Lower leg skin (tissue), 4 donors: ENCODE results near the gene EIF3C. TPM values are rescaled to one million over a fixed set of nuclear protein-coding genes. Genes with fewer than 3 reads are reported as not detected.
"Not testable (repeated sequence)": the region's sequence is repeated elsewhere in the genome, so short reads cannot be mapped to it uniquely, and the experiment has no call there.

Experiments
- DNase-seq, 2 donors: peaks; one replicate each; pipeline ENCODE4 v3.0.0-alpha.2; 2019; ENCODE audit warnings: low spot score in 2 of 2
- H3K4me3 ChIP-seq: fragments of 200-600 bp; sonication (generic); 2 replicates; pipeline ENCODE4 v1.5.1; 2017; ENCODE audit warnings: mild to moderate bottlenecking, low read depth; ENCODE audit not compliant: poor library complexity, severe bottlenecking
- WGBS, 2 donors: methylation state at CpG; one replicate each; pipeline ENCODE4 v1.1.5; 2018; 5-methylcytosine and 5-hydroxymethylcytosine counted together
- intact Hi-C: fragments of 100-400 bp; cut with DNase I; formaldehyde crosslinking; loops from one replicate; pipeline ENCODE4 v1.15.0; 2023; ENCODE audit warnings: low total_unique reads
- total RNA-seq, 4 donors: library from RNA; depleted of rRNA; stranded (reverse); fragments of >200 nt; gene quantifications; one replicate each; pipeline ENCODE4 v1.1.0, GENCODE V29; 2016

The EIF3C gene, protein sequence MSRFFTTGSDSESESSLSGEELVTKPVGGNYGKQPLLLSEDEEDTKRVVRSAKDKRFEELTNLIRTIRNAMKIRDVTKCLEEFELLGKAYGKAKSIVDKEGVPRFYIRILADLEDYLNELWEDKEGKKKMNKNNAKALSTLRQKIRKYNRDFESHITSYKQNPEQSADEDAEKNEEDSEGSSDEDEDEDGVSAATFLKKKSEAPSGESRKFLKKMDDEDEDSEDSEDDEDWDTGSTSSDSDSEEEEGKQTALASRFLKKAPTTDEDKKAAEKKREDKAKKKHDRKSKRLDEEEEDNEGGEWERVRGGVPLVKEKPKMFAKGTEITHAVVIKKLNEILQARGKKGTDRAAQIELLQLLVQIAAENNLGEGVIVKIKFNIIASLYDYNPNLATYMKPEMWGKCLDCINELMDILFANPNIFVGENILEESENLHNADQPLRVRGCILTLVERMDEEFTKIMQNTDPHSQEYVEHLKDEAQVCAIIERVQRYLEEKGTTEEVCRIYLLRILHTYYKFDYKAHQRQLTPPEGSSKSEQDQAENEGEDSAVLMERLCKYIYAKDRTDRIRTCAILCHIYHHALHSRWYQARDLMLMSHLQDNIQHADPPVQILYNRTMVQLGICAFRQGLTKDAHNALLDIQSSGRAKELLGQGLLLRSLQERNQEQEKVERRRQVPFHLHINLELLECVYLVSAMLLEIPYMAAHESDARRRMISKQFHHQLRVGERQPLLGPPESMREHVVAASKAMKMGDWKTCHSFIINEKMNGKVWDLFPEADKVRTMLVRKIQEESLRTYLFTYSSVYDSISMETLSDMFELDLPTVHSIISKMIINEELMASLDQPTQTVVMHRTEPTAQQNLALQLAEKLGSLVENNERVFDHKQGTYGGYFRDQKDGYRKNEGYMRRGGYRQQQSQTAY
- total RNA-seq = 100 to 1,000 TPM; 188 to 390 (median 282) TPM

DNA sequence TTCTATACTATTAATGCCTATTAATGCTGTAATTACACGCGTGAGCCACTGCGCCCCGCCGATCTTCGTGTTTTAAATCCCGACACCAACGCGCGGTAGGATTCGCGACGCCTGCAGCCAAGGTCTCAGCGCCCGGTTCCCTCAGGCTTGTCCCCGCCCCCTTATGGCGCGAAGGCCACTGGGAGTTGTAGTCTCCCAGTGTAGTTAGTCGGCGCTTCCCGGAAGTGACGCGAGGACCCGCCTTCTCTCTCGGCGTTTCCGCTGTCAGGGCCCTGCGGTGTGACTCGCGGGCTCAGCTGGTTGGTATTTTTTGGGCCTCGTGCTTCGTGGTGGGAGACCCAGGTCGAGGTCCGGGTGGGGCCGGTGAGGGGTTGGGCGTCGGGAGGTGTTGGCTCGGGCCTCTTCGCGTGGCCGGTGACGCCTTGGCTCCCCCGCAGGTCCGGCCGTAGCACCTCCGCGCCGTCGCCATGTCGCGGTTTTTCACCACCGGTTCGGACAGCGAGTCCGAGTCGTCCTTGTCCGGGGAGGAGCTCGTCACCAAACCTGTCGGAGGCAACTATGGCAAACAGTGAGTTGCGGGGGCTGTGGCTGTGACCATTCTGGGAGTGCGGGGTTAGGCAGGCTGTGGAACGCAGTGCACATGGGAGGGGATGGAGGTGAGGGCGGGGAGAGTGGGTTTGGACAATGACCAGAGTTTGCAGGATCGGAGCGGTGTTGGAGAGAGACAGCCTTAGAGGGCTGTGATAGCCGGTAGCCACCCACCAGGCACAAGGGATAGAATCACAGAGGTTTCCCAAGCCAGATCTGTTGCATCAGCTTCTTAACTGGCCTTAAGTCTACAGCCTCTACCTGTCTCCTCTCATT, at the start of gene EIF3C:
Gene EIF3C (plus strand): TSS at position 245 of the 864 bp plus-strand sequence. CDS start 223 bp downstream, at position 468.
- H3K4me3 ChIP-seq, DNase-seq, intact Hi-C loops: not testable (repeated sequence)
- WGBS, 2 donors = no CpG with 5 or more reads among the region's 66 CpGs

- intact Hi-C loops, H3K4me3 ChIP-seq, DNase-seq: not testable (repeated sequence)
- WGBS, 2 donors = 87 to 90% methylated on average over 11 to 14 of the region's 25 CpGs
These were observed 45.0 kb upstream of the EIF3C start for GRCh38 chr16:28666264-28666663.

GRCh38 chr16:28667480-28667879, 43.8 kb upstream of the EIF3C start:
- H3K4me3 ChIP-seq, intact Hi-C loops, DNase-seq: not testable (repeated sequence)
- no CpG with 5 or more reads among the region's 7 CpGs for WGBS, 2 donors

DNA sequence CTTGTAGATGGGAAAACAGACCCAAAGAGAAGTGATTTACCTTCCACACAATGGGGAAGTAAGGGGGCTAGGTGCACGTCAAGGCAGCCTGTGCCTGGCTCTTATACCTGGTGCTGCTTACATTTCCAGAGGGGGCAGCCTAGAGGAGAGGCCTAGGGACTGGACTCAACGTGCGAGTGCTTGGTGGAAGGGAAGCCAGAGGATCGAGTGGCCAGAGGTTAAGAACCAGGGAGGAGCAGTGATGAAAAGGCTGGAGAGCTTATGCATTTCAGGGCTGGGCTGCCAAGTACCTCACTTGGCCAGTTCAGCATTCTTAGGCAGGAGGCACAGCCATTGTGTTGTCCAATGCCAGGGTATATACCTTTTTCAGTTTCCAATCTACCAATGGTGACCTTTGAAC, 43.1 kb upstream of the EIF3C start:
- H3K4me3 ChIP-seq, DNase-seq, intact Hi-C loops: not testable (repeated sequence)
- no CpG with 5 or more reads among the region's 4 CpGs for WGBS, 2 donors

- H3K4me3 ChIP-seq, intact Hi-C loops, DNase-seq: not testable (repeated sequence)
- 20% methylated on average over 1 of the region's 10 CpGs; no CpG with 5 or more reads in 1 of the 2 donors for WGBS, 2 donors
These were observed 22.8 kb upstream of the EIF3C start for GRCh38 chr16:28688327-28688952.

GRCh38 chr16:28689425-28689824, 21.8 kb upstream of the EIF3C start:
- WGBS, 2 donors = no CpG with 5 or more reads among the region's 13 CpGs
- DNase-seq, intact Hi-C loops, H3K4me3 ChIP-seq: not testable (repeated sequence)

- H3K4me3 ChIP-seq, intact Hi-C loops, DNase-seq: not testable (repeated sequence)
- 69 to 86% methylated on average over 3 of the region's 4 CpGs for WGBS, 2 donors
These were observed 19.5 kb upstream of the EIF3C start for GRCh38 chr16:28691722-28692121.

GRCh38 chr16:28693257-28693950, 17.9 kb upstream of the EIF3C start:
- DNase-seq, intact Hi-C loops, H3K4me3 ChIP-seq: not testable (repeated sequence)
- WGBS, 2 donors = no CpG with 5 or more reads among the region's 11 CpGs

DNA sequence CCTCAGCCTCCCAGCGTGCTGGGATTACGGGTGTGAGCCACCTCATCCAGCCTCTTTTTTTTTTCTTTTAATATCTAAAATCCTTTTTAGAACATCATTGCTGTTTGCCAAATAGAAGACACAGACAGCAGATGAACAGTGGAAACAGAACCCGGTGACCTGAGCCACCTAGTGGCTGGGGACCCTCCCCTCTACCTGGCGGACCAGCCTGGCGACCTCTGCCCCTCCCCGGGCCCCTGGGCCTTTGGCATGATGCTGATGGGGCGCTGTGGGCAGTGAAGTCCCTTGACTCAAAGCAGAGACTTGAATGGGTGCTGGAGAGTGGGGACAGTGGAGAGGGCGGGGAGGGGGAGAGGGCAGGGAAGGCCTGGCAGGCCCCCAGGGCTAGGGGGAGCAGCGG, 11.5 kb upstream of the EIF3C start:
- H3K4me3 ChIP-seq, DNase-seq, intact Hi-C loops: not testable (repeated sequence)
- 70% methylated on average over 2 of the region's 9 CpGs; no CpG with 5 or more reads in 1 of the 2 donors for WGBS, 2 donors

DNA sequence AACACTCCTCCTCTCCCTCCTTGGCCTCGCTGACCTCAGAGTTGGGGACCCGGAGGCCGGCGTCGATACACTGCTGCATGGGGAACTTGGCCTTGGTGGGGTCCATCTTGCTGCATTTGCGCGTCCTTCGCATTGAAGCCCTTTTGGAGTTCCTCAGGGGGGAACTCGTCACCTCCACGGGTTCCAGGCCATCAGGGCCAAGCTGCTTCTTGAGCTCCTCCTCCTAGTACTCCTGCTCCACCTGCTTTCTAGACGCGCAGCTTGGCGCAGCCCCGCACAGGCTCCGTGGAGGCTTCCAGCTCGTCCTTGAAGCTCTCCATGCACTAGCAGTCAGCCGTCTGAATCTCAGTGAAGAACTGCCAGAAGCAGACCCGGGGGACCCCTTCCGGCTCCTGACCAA, 10.9 kb upstream of the EIF3C start:
- DNase-seq, H3K4me3 ChIP-seq, intact Hi-C loops: not testable (repeated sequence)
- WGBS, 2 donors = 93% methylated on average over 3 of the region's 19 CpGs; no CpG with 5 or more reads in 1 of the 2 donors

DNA sequence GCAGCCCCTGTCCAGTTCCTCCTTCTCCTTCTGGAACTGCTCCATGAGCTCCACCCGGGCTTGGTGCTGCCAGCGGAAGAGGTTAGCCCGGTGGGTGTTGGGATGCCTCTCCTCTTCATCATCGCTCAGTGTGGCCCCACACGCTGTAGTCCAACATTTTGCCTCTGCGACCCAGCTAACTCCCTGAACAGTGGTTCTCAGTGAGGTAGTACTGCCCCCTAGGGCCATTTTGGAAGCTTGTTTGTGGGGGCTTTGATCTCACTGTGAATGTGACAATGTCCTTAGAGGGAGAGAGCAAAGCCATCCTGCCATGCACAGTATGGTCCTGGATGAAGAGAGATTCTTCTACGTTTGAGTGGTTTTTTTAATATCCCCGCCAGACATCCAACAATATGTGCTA, 9.9 kb upstream of the EIF3C start:
- DNase-seq, intact Hi-C loops, H3K4me3 ChIP-seq: not testable (repeated sequence)
- WGBS, 2 donors = no CpG with 5 or more reads among the region's 8 CpGs

GRCh38 chr16:28704246-28704645, 7.0 kb upstream of the EIF3C start:
- intact Hi-C loops, DNase-seq, H3K4me3 ChIP-seq: not testable (repeated sequence)
- no CpG with 5 or more reads among the region's 7 CpGs for WGBS, 2 donors

- DNase-seq, intact Hi-C loops, H3K4me3 ChIP-seq: not testable (repeated sequence)
- WGBS, 2 donors = 87 to 92% methylated on average over 11 to 12 of the region's 15 CpGs
These were observed 11.8 kb downstream of the EIF3C start for GRCh38 chr16:28722852-28723650.
